ENCODE data around the gene VAT1L.

VAT1L gene
- total RNA-seq: 0 to 1.1 (median 0.13) reads per million in 18 experiments

- no peak for DNase-seq
Observed at GRCh38 chr16:77788181-77789084, at the start of gene VAT1L. Gene VAT1L (plus strand): TSS chr16:77788564. CDS start chr16:77788683, 119 bp downstream.

GRCh38 chr16:77738706-77739558, 49.4 kb upstream of the VAT1L start:
- DNase-seq: no peak

GRCh38 chr16:77739559-77739892, 48.8 kb upstream of the VAT1L start:
- no peak for DNase-seq

- DNase-seq: no peak
Observed at GRCh38 chr16:77744141-77744540, 44.2 kb upstream of the VAT1L start.

GRCh38 chr16:77745972-77746371, 42.4 kb upstream of the VAT1L start:
- no peak for DNase-seq

GRCh38 chr16:77748421-77749005, 39.9 kb upstream of the VAT1L start:
- DNase-seq: no peak

- DNase-seq: no peak
Observed at GRCh38 chr16:77749415-77749814, 38.9 kb upstream of the VAT1L start.

- DNase-seq: no peak
Observed at GRCh38 chr16:77758046-77758445, 30.3 kb upstream of the VAT1L start.

- no peak for DNase-seq
Observed at GRCh38 chr16:77758508-77758907, 29.9 kb upstream of the VAT1L start.

- DNase-seq: no peak
Observed at GRCh38 chr16:77759201-77759600, 29.2 kb upstream of the VAT1L start.

GRCh38 chr16:77759821-77760220, 28.5 kb upstream of the VAT1L start:
- no peak for DNase-seq

- DNase-seq: no peak
Observed at GRCh38 chr16:77760800-77761199, 27.6 kb upstream of the VAT1L start.

GRCh38 chr16:77761204-77761603, 27.2 kb upstream of the VAT1L start:
- no peak for DNase-seq

GRCh38 chr16:77762262-77762661, 26.1 kb upstream of the VAT1L start:
- no peak for DNase-seq

GRCh38 chr16:77763994-77764393, 24.4 kb upstream of the VAT1L start:
- DNase-seq: no peak

GRCh38 chr16:77767211-77767610, 21.2 kb upstream of the VAT1L start:
- no peak for DNase-seq

GRCh38 chr16:77767826-77768225, 20.5 kb upstream of the VAT1L start:
- DNase-seq: no peak

GRCh38 chr16:77775911-77776909, 12.2 kb upstream of the VAT1L start:
- no peak for DNase-seq

GRCh38 chr16:77777745-77778144, 10.6 kb upstream of the VAT1L start:
- no peak for DNase-seq

- DNase-seq: no peak
Observed at GRCh38 chr16:77780378-77780837, 8.0 kb upstream of the VAT1L start.

GRCh38 chr16:77781091-77781490, 7.3 kb upstream of the VAT1L start:
- no peak for DNase-seq

GRCh38 chr16:77782694-77783093, 5.7 kb upstream of the VAT1L start:
- peak; percentile 6 to 7 for DNase-seq
